Left ventricle myocardium inferior (tissue), 1 donor: Measurements from ENCODE around the gene NLGN4Y. TPM values are rescaled to one million over a fixed set of nuclear protein-coding genes. Genes with fewer than 3 reads are reported as not detected.

Experiments
- DNase-seq: peaks from one replicate; pipeline ENCODE4 v3.0.0-alpha.2; 2020
- H3K27ac ChIP-seq: fragments of 200-600 bp; replicated peaks from 2 replicates; pipeline ENCODE4 v1.8.0; 2021
- H3K27me3 ChIP-seq: fragments of 200-600 bp; 2 replicates; pipeline ENCODE4 v1.8.0; 2021; ENCODE audit warnings: low read depth
- H3K36me3 ChIP-seq: fragments of 200-600 bp; 2 replicates; pipeline ENCODE4 v1.8.0; 2021
- H3K4me1 ChIP-seq: fragments of 200-600 bp; 2 replicates; pipeline ENCODE4 v1.8.0; 2021
- H3K4me3 ChIP-seq: fragments of 200-600 bp; 2 replicates; pipeline ENCODE4 v1.8.0; 2021; ENCODE audit warnings: mild to moderate bottlenecking, moderate library complexity
- H3K9me3 ChIP-seq: fragments of 200-600 bp; replicated peaks from 2 replicates; pipeline ENCODE4 v1.8.0; 2021
- intact Hi-C: fragments of 100-400 bp; cut with micrococcal nuclease; formaldehyde crosslinking; loops from one replicate; pipeline ENCODE4 v1.11.0; 2022
- total RNA-seq: library from RNA; stranded (reverse); fragmentation: NEBNext Ultra II Directional; extraction: Animal tissue kit (Norgen Biotek cat#: 25700); gene quantifications from one replicate; pipeline ENCODE4 v1.2.1, GENCODE V29; 2021
- TF ChIP-seq, protein P1 (sequence below): fragments of 200-600 bp; IDR thresholded peaks from 2 replicates; pipeline ENCODE4 v1.8.0; 2021; ENCODE audit warnings: antibody characterized with exemption, mild to moderate bottlenecking, borderline replicate concordance
- donor health status: DM: no; HTN: yes; CAD: no; lungs with severe emphysema.

NLGN4Y gene
- total RNA-seq, 1 donor from 2014 or later, result 0.16 TPM

DNA sequence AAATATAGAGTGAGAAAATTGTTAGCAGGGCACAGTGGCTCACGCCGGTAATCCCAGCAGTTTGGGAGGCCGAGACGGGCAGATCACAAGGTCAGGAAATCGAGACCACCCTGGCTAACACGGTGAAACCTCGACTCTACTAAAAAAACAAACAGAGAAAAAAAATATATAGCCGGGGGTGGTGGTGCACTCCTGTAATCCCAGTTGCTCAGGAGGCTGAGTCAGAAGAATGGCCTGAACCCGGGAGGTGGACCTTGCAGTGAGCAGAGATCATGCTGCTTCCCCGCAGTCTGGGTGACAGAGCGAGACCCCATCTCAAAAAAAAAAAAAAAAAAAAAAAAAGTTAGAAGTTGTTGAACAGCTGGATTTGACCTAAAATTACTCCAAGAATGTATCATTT lies 269.3 kb downstream of the NLGN4Y start:
- H3K4me3 ChIP-seq, result no peak overlapping the region
- no peaks in the 10 kb centered on the region for H3K9me3 ChIP-seq
- H3K27me3 ChIP-seq, result no peaks in the 10 kb centered on the region
- intact Hi-C loops, result no loop called here
- H3K27ac ChIP-seq, result no peak overlapping the region
- H3K4me1 ChIP-seq, result no peaks in the 10 kb centered on the region
- no peak for DNase-seq
- TF ChIP-seq, protein P1, sequence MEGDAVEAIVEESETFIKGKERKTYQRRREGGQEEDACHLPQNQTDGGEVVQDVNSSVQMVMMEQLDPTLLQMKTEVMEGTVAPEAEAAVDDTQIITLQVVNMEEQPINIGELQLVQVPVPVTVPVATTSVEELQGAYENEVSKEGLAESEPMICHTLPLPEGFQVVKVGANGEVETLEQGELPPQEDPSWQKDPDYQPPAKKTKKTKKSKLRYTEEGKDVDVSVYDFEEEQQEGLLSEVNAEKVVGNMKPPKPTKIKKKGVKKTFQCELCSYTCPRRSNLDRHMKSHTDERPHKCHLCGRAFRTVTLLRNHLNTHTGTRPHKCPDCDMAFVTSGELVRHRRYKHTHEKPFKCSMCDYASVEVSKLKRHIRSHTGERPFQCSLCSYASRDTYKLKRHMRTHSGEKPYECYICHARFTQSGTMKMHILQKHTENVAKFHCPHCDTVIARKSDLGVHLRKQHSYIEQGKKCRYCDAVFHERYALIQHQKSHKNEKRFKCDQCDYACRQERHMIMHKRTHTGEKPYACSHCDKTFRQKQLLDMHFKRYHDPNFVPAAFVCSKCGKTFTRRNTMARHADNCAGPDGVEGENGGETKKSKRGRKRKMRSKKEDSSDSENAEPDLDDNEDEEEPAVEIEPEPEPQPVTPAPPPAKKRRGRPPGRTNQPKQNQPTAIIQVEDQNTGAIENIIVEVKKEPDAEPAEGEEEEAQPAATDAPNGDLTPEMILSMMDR, result no peak
- no peaks in the 10 kb centered on the region for H3K36me3 ChIP-seq

DNA sequence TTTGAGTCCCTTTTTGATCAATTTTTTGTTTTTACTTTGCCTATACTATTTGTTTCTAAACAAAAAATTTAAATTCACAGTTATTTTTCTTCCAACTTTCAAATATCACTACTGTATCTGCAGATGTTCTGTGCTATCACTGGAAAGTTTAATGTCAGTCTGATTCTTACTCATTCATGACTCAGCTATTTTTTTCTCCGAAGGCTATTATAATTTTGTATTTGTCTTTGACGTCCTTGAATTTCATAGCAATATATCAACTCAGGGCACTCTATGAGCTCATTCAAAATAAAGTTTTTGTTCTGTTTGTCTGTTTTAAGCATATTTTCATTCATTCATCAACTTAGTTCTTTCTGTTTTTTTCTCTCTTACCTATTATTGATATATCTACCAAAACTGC lies 273.7 kb downstream of the NLGN4Y start:
- H3K27ac ChIP-seq, result no peak overlapping the region

DNA sequence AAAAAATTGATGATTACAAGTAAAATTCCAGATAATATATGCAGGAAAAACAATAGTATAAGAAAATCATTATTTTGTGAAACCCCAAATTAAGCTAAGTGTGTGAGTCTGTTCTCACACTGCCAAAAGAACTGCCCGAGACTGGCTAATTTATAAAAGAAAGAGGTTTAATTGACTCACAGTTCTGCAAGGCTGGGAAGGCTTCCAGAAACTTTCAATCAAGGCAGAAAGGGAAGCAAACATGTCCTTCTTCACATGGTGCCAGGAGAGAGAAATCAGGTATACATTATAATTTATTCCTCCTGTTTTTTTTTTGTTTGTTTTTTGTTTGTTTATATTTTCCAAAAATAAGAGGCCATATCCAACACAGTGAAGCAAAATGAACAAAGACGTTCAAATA lies 276.8 kb downstream of the NLGN4Y start:
- H3K4me3 ChIP-seq, result no peak overlapping the region
- intact Hi-C loops, result no loop called here
- DNase-seq, result no peak
- TF ChIP-seq, protein P1, result no peak
- no peak overlapping the region for H3K27ac ChIP-seq
- H3K9me3 ChIP-seq, result no peaks in the 10 kb centered on the region
- H3K36me3 ChIP-seq, result no peaks in the 10 kb centered on the region
- no peaks in the 10 kb centered on the region for H3K4me1 ChIP-seq
- H3K27me3 ChIP-seq, result no peaks in the 10 kb centered on the region

More for the DNA sequence above, 273.7 kb downstream of the NLGN4Y start:
- Histone ChIP-seq H3K4me1 (no peaks in the 10 kb centered on the region), H3K27me3 (no peaks in the 10 kb centered on the region), H3K36me3 (no peaks in the 10 kb centered on the region), H3K4me3 (no peak overlapping the region), H3K9me3 (no peaks in the 10 kb centered on the region)
- intact Hi-C loops, result no loop called here
- no peak for DNase-seq
- TF ChIP-seq, protein P1, result no peak

DNA sequence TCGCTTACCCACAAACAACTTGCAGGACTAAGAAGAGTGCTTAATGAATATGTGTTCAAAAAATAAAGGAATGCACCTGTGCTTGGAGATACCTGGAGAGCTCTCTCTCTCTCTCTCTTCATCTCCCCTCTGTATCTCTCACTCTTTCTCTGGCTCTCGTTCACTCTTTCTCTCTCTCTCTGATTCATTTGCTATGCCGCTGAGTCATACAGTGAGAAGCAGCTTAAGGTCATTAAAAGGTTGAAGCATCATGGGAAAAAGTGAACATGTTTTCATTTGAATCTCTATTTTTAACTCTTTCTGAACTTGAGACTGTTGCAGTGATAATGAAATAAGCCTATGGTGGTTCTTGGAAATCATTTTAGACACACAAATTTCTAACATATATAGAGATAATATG lies 277.8 kb downstream of the NLGN4Y start:
- Histone ChIP-seq H3K9me3 (no peaks in the 10 kb centered on the region), H3K27me3 (no peaks in the 10 kb centered on the region), H3K36me3 (no peaks in the 10 kb centered on the region), H3K27ac (no peak overlapping the region), H3K4me1 (no peaks in the 10 kb centered on the region), H3K4me3 (no peak overlapping the region)
- intact Hi-C loops, result no loop called here
- TF ChIP-seq, protein P1, result no peak
- no peak for DNase-seq

DNA sequence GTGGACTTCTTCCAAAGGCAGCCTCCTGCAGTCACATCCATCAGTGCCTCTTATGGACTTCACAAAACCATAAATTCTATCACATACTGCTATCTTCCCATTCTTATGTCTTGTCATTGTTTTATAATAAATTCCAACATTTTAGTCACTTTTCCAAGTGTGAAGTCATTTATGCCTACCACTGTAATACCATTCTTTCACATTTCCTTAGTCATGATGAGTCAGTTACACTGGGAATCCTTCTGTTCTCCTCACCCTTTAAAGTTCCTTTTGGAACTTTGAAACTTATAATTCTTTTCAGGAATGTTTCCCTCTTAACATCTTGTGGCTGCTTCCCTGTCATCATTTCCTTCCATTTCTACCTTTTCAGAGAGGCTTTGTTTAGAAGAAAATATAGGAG lies 279.7 kb downstream of the NLGN4Y start:
- Histone ChIP-seq H3K4me1 (no peaks in the 10 kb centered on the region), H3K4me3 (no peak overlapping the region), H3K36me3 (no peaks in the 10 kb centered on the region), H3K9me3 (no peaks in the 10 kb centered on the region), H3K27me3 (no peaks in the 10 kb centered on the region), H3K27ac (no peak overlapping the region)
- TF ChIP-seq, protein P1, result no peak
- no peak for DNase-seq
- intact Hi-C loops, result no loop called here

DNA sequence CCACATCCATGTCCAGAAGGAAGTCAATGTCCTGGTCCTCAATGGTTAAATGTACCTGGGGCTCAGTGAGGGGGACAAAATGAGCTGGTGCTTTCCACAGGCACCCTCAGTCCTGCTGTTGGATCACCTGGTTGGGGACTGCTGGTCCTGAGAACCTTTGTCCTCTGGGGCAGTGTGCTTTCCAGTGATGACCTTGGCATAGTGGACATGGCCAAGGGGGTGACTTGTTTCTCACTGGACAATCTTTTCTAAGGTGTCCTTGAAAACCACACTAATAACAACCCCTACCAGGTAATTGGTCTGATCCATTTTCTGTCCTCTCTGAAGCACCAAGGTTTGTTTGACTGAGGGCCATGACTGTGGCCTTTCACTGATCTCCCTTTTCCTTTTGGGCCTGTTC lies 294.1 kb downstream of the NLGN4Y start:
- no peak overlapping the region for H3K27ac ChIP-seq
- intact Hi-C loops, result no loop called here
- DNase-seq, result no peak
- H3K4me3 ChIP-seq, result no peak overlapping the region
- no peaks in the 10 kb centered on the region for H3K27me3 ChIP-seq
- no peaks in the 10 kb centered on the region for H3K36me3 ChIP-seq
- H3K4me1 ChIP-seq, result no peaks in the 10 kb centered on the region
- no peaks in the 10 kb centered on the region for H3K9me3 ChIP-seq
- TF ChIP-seq, protein P1, result no peak
